HEK293 (cell line): ENCODE measurements around the gene LDLRAP1.

ENCODE experiments used
- CTCF ChIA-PET: fragments of 350-600 bp; formaldehyde crosslinking; extraction: SDS; loops from one replicate; lab custom pipeline; 2021; ENCODE audit warnings: antibody characterized with exemption; lab: Yijun Ruan, JAX
- POLR2A ChIA-PET: fragments of 300-600 bp; formaldehyde crosslinking; extraction: SDS; loops from one replicate; lab custom pipeline; 2020; ENCODE audit warnings: antibody characterized with exemption, inconsistent platforms; lab: Yijun Ruan, JAX
- H3K27ac ChIP-seq: fragments of 200-500 bp; sonication (Bioruptor generic); 2 replicates; pipeline ENCODE4 v1.5.1; 2014; ENCODE audit warnings: low read depth, low read length, control low read depth, inconsistent platforms; ENCODE audit errors: extremely low read depth
- H3K36me3 ChIP-seq, 2 experiments: fragments of 200-500 bp in 1 of 2; sonication (Bioruptor generic) in 1 of 2; 1 replicate in 1 of 2; 2 replicates in 1 of 2; pipeline ENCODE4 v1.5.1; 2014 to 2017; ENCODE audit warnings: inconsistent platforms in 2 of 2, low read length in 2 of 2; ENCODE audit not compliant: control insufficient read depth in 2 of 2, insufficient read depth in 1 of 2
- H3K4me1 ChIP-seq: fragments of 200-500 bp; sonication (Bioruptor generic); 2 replicates; pipeline ENCODE4 v1.5.1; 2014; ENCODE audit warnings: mild to moderate bottlenecking, low read length, inconsistent platforms; ENCODE audit not compliant: control insufficient read depth, insufficient read depth
- H3K4me3 ChIP-seq: 2 replicates; pipeline ENCODE4 v1.5.1; 2011; ENCODE audit warnings: low read depth, mild to moderate bottlenecking, control low read depth, low read length, moderate library complexity
- H3K9me3 ChIP-seq: fragments of 200-500 bp; sonication (Bioruptor generic); 2 replicates; pipeline ENCODE4 v1.5.1; 2014; ENCODE audit warnings: low read depth, low read length, inconsistent platforms; ENCODE audit not compliant: control insufficient read depth, insufficient read depth
- KLF10 ChIP-seq: fragments of 450-650 bp; IDR thresholded peaks from 2 replicates; pipeline ENCODE4 v1.5.1; 2018; ENCODE audit warnings: missing biosample characterization, mild to moderate bottlenecking, missing genetic modification characterization
- KLF16 ChIP-seq: fragments of 450-650 bp; formaldehyde crosslinking; IDR thresholded peaks from 2 replicates; pipeline ENCODE4 v1.5.1; 2017; ENCODE audit warnings: missing biosample characterization, missing genetic modification characterization
- KLF8 ChIP-seq: fragments of 450-650 bp; formaldehyde crosslinking; IDR thresholded peaks from 2 replicates; pipeline ENCODE4 v1.5.1; 2016; ENCODE audit warnings: missing biosample characterization, missing genetic modification characterization
- ZIC2 ChIP-seq: fragments of 450-650 bp; formaldehyde crosslinking; IDR thresholded peaks from 2 replicates; pipeline ENCODE4 v1.5.1; 2016; ENCODE audit warnings: missing biosample characterization, missing genetic modification characterization
- ZNF112 ChIP-seq: fragments of 450-650 bp; formaldehyde crosslinking; IDR thresholded peaks from 2 replicates; pipeline ENCODE4 v1.5.0; 2017; ENCODE audit warnings: missing biosample characterization, missing genetic modification characterization
- ZNF114 ChIP-seq: fragments of 450-650 bp; formaldehyde crosslinking; IDR thresholded peaks from 2 replicates; pipeline ENCODE4 v1.5.0; 2017; ENCODE audit warnings: missing biosample characterization, missing genetic modification characterization
- ZNF561 ChIP-seq: fragments of 450-650 bp; IDR thresholded peaks from 2 replicates; pipeline ENCODE4 v1.5.1; 2018; ENCODE audit warnings: missing biosample characterization, missing genetic modification characterization, borderline replicate concordance
- ZNF677 ChIP-seq: fragments of 450-650 bp; IDR thresholded peaks from 2 replicates; pipeline ENCODE4 v1.5.0; 2018; ENCODE audit warnings: missing biosample characterization, mild to moderate bottlenecking, missing genetic modification characterization, moderate library complexity
- ZNF76 ChIP-seq: fragments of 450-650 bp; formaldehyde crosslinking; IDR thresholded peaks from 2 replicates; pipeline ENCODE4; 2016; ENCODE audit warnings: low read depth, missing biosample characterization, missing genetic modification characterization, borderline replicate concordance
- ZSCAN16 ChIP-seq: fragments of 450-650 bp; formaldehyde crosslinking; IDR thresholded peaks from 2 replicates; pipeline ENCODE4 v1.5.1; 2016; ENCODE audit warnings: missing biosample characterization, missing genetic modification characterization
- TF ChIP-seq, protein P1 (sequence below): fragments of 450-650 bp; IDR thresholded peaks from 2 replicates; pipeline ENCODE4 v1.5.1; 2018; ENCODE audit warnings: missing biosample characterization, mild to moderate bottlenecking, missing genetic modification characterization
- TF ChIP-seq, protein P2 (sequence below): fragments of 450-650 bp; formaldehyde crosslinking; optimal IDR thresholded peaks from 2 replicates; pipeline ENCODE3; 2016; ENCODE audit warnings: missing biosample characterization, mild to moderate bottlenecking, missing genetic modification characterization
- TF ChIP-seq, protein P3 (sequence below): IDR thresholded peaks from 2 replicates; pipeline ENCODE4 v1.6.1; 2011; ENCODE audit warnings: mild to moderate bottlenecking, low read depth, low read length, borderline replicate concordance
- TF ChIP-seq, protein P4 (sequence below): fragments of 450-650 bp; formaldehyde crosslinking; conservative IDR thresholded peaks from 2 replicates; pipeline ENCODE4 v1.5.1; 2016; ENCODE audit warnings: low read depth, missing biosample characterization, missing genetic modification characterization
- TF ChIP-seq, protein P5 (sequence below): fragments of 450-650 bp; formaldehyde crosslinking; IDR thresholded peaks from 2 replicates; pipeline ENCODE4 v1.5.1; 2016; ENCODE audit warnings: missing biosample characterization, missing genetic modification characterization
- TF ChIP-seq, protein P6 (sequence below): fragments of 450-650 bp; formaldehyde crosslinking; IDR thresholded peaks from 2 replicates; pipeline ENCODE4 v1.5.1; 2016; ENCODE audit warnings: missing biosample characterization, missing genetic modification characterization
- TF ChIP-seq, protein P7 (sequence below): fragments of 450-650 bp; formaldehyde crosslinking; IDR thresholded peaks from 2 replicates; pipeline ENCODE4 v1.5.1; 2016; ENCODE audit warnings: missing biosample characterization, missing genetic modification characterization, borderline replicate concordance
- TF ChIP-seq, protein P8 (sequence below): fragments of 450-650 bp; formaldehyde crosslinking; IDR thresholded peaks from 2 replicates; pipeline ENCODE4 v1.5.1; 2016; ENCODE audit warnings: missing biosample characterization, missing genetic modification characterization
- TF ChIP-seq, protein P9 (sequence below): fragments of 450-650 bp; formaldehyde crosslinking; IDR thresholded peaks from 2 replicates; pipeline ENCODE4 v1.5.1; 2016; ENCODE audit warnings: missing biosample characterization, missing genetic modification characterization

Gene LDLRAP1

DNA sequence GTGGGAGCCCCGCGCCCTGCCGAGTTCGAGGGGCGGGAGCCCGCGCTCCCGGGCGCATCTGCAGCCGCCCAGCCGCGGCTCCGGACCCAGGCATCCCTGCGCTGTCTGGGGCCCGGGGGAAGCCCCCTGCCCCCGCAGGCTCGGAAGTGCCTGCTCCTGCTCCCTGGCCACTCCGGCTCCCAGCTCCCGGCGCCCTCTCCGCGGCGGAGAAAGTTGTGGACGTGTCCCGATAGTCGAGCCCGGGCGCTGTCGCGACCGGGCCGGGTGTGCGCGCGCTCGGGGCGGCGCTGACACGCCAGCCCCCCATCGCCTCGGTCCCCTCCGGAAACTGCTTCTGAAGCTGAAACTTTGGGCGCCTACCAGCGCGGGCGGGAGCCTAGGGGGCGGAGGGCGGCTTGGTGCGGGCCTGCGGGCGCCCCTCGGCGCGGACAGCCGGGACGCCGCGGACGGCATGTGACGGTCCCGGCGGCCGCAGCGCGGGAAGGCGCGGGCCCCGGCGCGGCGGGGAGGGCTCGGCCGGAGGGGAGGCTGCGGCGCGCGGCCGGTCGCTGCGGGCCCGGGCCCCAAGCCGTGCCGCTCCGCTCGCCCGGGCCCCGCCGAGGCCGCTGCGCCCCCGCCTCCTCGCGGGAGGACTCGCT is 73.7 kb downstream of the LDLRAP1 start:
- Histone ChIP-seq H3K4me3 (peak overlapping the region; percentile 54), H3K36me3 (no peaks in the 10 kb centered on the region), H3K4me1 (no peaks in the 10 kb centered on the region; the same call in 1 of the 2 replicates), H3K9me3 (no peaks in the 10 kb centered on the region), H3K27ac (peak overlapping the region; percentile 61; the same call in 1 of the 2 replicates)
- ChIA-PET CTCF (interaction anchor here (0.6 kb wide), 2 partner anchors 86 to 165 kb away, joined by 3 read pairs; no protein-coding TSS in a partner anchor), POLR2A (interaction anchor here (0.6 kb wide), 1 partner anchor 86 kb away, joined by 3 read pairs; no protein-coding TSS in a partner anchor)
- TF ChIP-seq, protein P1, sequence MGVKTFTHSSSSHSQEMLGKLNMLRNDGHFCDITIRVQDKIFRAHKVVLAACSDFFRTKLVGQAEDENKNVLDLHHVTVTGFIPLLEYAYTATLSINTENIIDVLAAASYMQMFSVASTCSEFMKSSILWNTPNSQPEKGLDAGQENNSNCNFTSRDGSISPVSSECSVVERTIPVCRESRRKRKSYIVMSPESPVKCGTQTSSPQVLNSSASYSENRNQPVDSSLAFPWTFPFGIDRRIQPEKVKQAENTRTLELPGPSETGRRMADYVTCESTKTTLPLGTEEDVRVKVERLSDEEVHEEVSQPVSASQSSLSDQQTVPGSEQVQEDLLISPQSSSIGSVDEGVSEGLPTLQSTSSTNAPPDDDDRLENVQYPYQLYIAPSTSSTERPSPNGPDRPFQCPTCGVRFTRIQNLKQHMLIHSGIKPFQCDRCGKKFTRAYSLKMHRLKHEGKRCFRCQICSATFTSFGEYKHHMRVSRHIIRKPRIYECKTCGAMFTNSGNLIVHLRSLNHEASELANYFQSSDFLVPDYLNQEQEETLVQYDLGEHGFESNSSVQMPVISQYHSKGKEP (tag by site-specific recombination), result no peak
- TF ChIP-seq, protein P2, sequence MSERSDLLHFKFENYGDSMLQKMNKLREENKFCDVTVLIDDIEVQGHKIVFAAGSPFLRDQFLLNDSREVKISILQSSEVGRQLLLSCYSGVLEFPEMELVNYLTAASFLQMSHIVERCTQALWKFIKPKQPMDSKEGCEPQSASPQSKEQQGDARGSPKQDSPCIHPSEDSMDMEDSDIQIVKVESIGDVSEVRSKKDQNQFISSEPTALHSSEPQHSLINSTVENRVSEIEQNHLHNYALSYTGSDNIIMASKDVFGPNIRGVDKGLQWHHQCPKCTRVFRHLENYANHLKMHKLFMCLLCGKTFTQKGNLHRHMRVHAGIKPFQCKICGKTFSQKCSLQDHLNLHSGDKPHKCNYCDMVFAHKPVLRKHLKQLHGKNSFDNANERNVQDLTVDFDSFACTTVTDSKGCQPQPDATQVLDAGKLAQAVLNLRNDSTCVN (tag by site-specific recombination), result peak; percentile 41
- 0 out of 2 replicates have a peak, but pooled peaks have one; percentile 16 for TF ChIP-seq KLF16 (tag by site-specific recombination)
- 0 out of 2 replicates have a peak, but pooled peaks have one; percentile 4 for TF ChIP-seq ZNF677 (tag by site-specific recombination)
- TF ChIP-seq KLF10 (tag by site-specific recombination), result peak; percentile 62
- peak; percentile 40; the same call in 1 of the 2 replicates for TF ChIP-seq ZNF76 (tag by site-specific recombination)
- TF ChIP-seq, protein P3, sequence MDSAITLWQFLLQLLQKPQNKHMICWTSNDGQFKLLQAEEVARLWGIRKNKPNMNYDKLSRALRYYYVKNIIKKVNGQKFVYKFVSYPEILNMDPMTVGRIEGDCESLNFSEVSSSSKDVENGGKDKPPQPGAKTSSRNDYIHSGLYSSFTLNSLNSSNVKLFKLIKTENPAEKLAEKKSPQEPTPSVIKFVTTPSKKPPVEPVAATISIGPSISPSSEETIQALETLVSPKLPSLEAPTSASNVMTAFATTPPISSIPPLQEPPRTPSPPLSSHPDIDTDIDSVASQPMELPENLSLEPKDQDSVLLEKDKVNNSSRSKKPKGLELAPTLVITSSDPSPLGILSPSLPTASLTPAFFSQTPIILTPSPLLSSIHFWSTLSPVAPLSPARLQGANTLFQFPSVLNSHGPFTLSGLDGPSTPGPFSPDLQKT, result no peak
- no peak for TF ChIP-seq ZNF114 (tag by site-specific recombination)
- TF ChIP-seq, protein P4, sequence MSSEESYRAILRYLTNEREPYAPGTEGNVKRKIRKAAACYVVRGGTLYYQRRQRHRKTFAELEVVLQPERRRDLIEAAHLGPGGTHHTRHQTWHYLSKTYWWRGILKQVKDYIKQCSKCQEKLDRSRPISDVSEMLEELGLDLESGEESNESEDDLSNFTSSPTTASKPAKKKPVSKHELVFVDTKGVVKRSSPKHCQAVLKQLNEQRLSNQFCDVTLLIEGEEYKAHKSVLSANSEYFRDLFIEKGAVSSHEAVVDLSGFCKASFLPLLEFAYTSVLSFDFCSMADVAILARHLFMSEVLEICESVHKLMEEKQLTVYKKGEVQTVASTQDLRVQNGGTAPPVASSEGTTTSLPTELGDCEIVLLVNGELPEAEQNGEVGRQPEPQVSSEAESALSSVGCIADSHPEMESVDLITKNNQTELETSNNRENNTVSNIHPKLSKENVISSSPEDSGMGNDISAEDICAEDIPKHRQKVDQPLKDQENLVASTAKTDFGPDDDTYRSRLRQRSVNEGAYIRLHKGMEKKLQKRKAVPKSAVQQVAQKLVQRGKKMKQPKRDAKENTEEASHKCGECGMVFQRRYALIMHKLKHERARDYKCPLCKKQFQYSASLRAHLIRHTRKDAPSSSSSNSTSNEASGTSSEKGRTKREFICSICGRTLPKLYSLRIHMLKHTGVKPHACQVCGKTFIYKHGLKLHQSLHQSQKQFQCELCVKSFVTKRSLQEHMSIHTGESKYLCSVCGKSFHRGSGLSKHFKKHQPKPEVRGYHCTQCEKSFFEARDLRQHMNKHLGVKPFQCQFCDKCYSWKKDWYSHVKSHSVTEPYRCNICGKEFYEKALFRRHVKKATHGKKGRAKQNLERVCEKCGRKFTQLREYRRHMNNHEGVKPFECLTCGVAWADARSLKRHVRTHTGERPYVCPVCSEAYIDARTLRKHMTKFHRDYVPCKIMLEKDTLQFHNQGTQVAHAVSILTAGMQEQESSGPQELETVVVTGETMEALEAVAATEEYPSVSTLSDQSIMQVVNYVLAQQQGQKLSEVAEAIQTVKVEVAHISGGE (tag by site-specific recombination), result 0 out of 2 replicates have a peak, but pooled peaks have one; percentile 16
- 0 out of 2 replicates have a peak, but pooled peaks have one; percentile 49 for TF ChIP-seq ZNF561 (tag by site-specific recombination)
- peak; percentile 23; the same call in 1 of the 2 replicates for TF ChIP-seq KLF8 (tag by site-specific recombination)
- TF ChIP-seq, protein P5, sequence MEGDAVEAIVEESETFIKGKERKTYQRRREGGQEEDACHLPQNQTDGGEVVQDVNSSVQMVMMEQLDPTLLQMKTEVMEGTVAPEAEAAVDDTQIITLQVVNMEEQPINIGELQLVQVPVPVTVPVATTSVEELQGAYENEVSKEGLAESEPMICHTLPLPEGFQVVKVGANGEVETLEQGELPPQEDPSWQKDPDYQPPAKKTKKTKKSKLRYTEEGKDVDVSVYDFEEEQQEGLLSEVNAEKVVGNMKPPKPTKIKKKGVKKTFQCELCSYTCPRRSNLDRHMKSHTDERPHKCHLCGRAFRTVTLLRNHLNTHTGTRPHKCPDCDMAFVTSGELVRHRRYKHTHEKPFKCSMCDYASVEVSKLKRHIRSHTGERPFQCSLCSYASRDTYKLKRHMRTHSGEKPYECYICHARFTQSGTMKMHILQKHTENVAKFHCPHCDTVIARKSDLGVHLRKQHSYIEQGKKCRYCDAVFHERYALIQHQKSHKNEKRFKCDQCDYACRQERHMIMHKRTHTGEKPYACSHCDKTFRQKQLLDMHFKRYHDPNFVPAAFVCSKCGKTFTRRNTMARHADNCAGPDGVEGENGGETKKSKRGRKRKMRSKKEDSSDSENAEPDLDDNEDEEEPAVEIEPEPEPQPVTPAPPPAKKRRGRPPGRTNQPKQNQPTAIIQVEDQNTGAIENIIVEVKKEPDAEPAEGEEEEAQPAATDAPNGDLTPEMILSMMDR (tag by site-specific recombination), result no peak
- no peak for TF ChIP-seq ZNF112
- TF ChIP-seq ZIC2 (tag by site-specific recombination), result peak; percentile 49
- TF ChIP-seq, protein P6, sequence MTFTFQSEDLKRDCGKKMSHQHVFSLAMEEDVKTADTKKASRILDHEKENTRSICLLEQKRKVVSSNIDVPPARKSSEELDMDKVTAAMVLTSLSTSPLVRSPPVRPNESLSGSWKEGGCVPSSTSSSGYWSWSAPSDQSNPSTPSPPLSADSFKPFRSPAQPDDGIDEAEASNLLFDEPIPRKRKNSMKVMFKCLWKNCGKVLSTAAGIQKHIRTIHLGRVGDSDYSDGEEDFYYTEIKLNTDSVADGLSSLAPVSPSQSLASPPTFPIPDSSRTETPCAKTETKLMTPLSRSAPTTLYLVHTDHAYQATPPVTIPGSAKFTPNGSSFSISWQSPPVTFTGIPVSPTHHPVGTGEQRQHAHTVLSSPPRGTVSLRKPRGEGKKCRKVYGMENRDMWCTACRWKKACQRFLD (tag by site-specific recombination), result no peak
- TF ChIP-seq, protein P7, sequence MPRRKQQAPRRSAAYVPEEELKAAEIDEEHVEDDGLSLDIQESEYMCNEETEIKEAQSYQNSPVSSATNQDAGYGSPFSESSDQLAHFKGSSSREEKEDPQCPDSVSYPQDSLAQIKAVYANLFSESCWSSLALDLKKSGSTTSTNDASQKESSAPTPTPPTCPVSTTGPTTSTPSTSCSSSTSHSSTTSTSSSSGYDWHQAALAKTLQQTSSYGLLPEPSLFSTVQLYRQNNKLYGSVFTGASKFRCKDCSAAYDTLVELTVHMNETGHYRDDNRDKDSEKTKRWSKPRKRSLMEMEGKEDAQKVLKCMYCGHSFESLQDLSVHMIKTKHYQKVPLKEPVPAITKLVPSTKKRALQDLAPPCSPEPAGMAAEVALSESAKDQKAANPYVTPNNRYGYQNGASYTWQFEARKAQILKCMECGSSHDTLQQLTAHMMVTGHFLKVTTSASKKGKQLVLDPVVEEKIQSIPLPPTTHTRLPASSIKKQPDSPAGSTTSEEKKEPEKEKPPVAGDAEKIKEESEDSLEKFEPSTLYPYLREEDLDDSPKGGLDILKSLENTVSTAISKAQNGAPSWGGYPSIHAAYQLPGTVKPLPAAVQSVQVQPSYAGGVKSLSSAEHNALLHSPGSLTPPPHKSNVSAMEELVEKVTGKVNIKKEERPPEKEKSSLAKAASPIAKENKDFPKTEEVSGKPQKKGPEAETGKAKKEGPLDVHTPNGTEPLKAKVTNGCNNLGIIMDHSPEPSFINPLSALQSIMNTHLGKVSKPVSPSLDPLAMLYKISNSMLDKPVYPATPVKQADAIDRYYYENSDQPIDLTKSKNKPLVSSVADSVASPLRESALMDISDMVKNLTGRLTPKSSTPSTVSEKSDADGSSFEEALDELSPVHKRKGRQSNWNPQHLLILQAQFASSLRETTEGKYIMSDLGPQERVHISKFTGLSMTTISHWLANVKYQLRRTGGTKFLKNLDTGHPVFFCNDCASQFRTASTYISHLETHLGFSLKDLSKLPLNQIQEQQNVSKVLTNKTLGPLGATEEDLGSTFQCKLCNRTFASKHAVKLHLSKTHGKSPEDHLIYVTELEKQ, result no peak
- TF ChIP-seq ZSCAN16 (tag by site-specific recombination), result 0 out of 2 replicates have a peak, but pooled peaks have one; percentile 19
- TF ChIP-seq, protein P8, sequence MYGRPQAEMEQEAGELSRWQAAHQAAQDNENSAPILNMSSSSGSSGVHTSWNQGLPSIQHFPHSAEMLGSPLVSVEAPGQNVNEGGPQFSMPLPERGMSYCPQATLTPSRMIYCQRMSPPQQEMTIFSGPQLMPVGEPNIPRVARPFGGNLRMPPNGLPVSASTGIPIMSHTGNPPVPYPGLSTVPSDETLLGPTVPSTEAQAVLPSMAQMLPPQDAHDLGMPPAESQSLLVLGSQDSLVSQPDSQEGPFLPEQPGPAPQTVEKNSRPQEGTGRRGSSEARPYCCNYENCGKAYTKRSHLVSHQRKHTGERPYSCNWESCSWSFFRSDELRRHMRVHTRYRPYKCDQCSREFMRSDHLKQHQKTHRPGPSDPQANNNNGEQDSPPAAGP, result 0 out of 2 replicates have a peak, but pooled peaks have one; percentile 21
- TF ChIP-seq, protein P9, sequence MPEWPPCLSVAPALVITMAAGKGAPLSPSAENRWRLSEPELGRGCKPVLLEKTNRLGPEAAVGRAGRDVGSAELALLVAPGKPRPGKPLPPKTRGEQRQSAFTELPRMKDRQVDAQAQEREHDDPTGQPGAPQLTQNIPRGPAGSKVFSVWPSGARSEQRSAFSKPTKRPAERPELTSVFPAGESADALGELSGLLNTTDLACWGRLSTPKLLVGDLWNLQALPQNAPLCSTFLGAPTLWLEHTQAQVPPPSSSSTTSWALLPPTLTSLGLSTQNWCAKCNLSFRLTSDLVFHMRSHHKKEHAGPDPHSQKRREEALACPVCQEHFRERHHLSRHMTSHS, result no peak
